Measurements from ENCODE around the gene PGAM5. TPM values are rescaled to one million over a fixed set of nuclear protein-coding genes. Genes with fewer than 3 reads are reported as not detected.

PGAM5 gene
- total and polyA plus RNA-seq, 2 of the 4 experiments (the other 2 are of a cell fraction) = 25.2 to 37.8 TPM

DNA sequence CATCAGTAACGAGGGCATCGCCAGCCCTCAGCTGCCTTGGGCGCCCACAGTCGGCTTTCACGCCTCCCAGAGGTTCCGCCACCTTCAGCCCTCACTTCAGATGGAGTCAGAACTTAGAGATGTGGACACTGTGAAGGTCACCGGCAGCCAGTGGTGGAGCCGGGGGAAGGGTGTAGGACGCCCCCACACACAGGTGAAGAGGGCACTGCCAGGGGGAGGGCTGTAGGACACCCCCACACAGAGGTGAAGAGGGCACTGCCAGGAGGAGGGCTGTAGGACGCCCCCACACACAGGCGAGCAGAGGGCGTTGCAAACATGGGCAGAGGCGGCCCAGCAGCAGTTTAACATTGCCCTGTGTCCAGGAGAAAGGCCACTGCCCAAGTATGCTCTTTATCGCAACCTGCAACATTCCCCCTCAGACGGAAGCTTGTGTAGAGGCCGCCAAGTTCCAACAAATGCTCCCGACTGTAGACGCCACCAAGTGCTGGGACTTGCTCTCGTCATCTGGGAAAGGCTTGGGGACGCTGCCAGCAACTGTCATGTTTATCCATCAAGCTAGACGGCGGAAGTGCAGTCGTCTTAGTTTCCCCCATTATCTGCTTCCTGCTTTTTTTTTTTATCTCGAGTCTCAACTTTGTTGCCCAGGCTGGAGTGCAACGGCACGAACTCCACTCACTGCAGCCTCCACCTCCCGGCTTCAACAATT, 55.9 kb downstream of the PGAM5 start:
- no peak overlapping the region for H2BK15ac ChIP-seq (ENCODE audit: low read depth, low read length)
- H2AK9ac ChIP-seq (replicated peaks; ENCODE audit: low read depth, low read length, poor library complexity) = peak overlapping the region; percentile 23
- H3K18ac ChIP-seq (ENCODE audit: low read depth, low read length) = no peak overlapping the region
- peaks cover 4% of the 10 kb centered on the region; the same call in 1 of the 2 replicates for H3K9me1 ChIP-seq (ENCODE audit: insufficient read depth, low read length)
- peaks cover 5% of the 10 kb centered on the region for H3K4me1 ChIP-seq (ENCODE audit: control insufficient read depth, insufficient read depth, low read length)
- H3K14ac ChIP-seq (replicated peaks; ENCODE audit: low read depth, low read length) = no peak overlapping the region
- peaks cover 0 to 31% of the 10 kb centered on the region in 2 experiments; a peak in 3 of 4 replicates for H3K79me1 ChIP-seq (ENCODE audit: low read depth in 1 of 2, low read length in 2 of 2)
- peak overlapping the region; percentile 1 for H2BK5ac ChIP-seq (ENCODE audit: low read depth, low read length, poor library complexity, severe bottlenecking)
- dilution Hi-C loops (cut with HindIII; ENCODE audit: low sequenced_read_pairs, unreplicated experiment) (no loop called here), in situ Hi-C loops (cut with MboI; ENCODE audit: low sequenced_read_pairs) (no loop called here), intact Hi-C loops (cut with micrococcal nuclease) (no loop called here)
- H3K56ac ChIP-seq (ENCODE audit: extremely low read depth, insufficient read depth, low read length) = no peak overlapping the region
- no peak overlapping the region for H3K4me3 ChIP-seq (ENCODE audit: insufficient read depth, low read depth, low read length)
- ATAC-seq (ENCODE audit: low read depth) (no peak), DNase-seq (peak; percentile 27)
- no peaks in the 10 kb centered on the region for H3K27me3 ChIP-seq (ENCODE audit: control insufficient read depth, insufficient read depth, low read length)
- peak overlapping the region; percentile 23; the same call in 1 of the 2 replicates for H3K27ac ChIP-seq (ENCODE audit: insufficient read depth, low read length)
- H3K9ac ChIP-seq (ENCODE audit: low read depth, low read length) = no peak overlapping the region
- H2AK5ac ChIP-seq (ENCODE audit: low read depth, low read length) = no peak overlapping the region
- 26% methylated on average over 5 of the region's 27 CpGs; no CpG with 5 or more reads in 1 of the 2 experiments for WGBS, 2 experiments (ENCODE audit: extremely low coverage in 2 of 2, insufficient read length in 1 of 2)
- H4K5ac ChIP-seq (ENCODE audit: low read depth, low read length) = peak overlapping the region; percentile 59
- peaks cover 21% of the 10 kb centered on the region for H3K36me3 ChIP-seq (ENCODE audit: control insufficient read depth, insufficient read depth, low read length)
- peaks cover 11% of the 10 kb centered on the region for H4K20me1 ChIP-seq (ENCODE audit: insufficient read depth, low read length)
- no peak overlapping the region for H2BK120ac ChIP-seq (ENCODE audit: low read depth, low read length)
- ChIA-PET CTCF (no interaction called here), POLR2A (ENCODE audit: unreplicated experiment) (no interaction called here)
- no peaks in the 10 kb centered on the region for H3K9me3 ChIP-seq (ENCODE audit: control insufficient read depth, insufficient read depth, low read length)
- H4K91ac ChIP-seq (ENCODE audit: insufficient read depth, low read depth, low read length) = no peak overlapping the region
- peak overlapping the region; percentile 33; the same call in 1 of the 2 replicates for H3K4ac ChIP-seq (ENCODE audit: low read depth, low read length)
- peak overlapping the region; percentile 57 for H2AFZ ChIP-seq (replicated peaks; ENCODE audit: low read length, poor library complexity)
- 0 out of 4 replicates have a peak overlapping the region, but pooled peaks have one; percentile 17 to 24 for H4K8ac ChIP-seq (ENCODE audit: low read depth in 2 of 2, low read length in 2 of 2)
- peak overlapping the region; percentile 13; the same call in 1 of the 2 replicates for H3K4me2 ChIP-seq (ENCODE audit: low read depth, low read length)
- no TSS peak for BruUV-seq (replicated peaks)
- peak overlapping the region; percentile 8; the same call in 1 of the 2 replicates for H3K23ac ChIP-seq (ENCODE audit: low read depth, low read length)
- H2BK20ac ChIP-seq (ENCODE audit: low read depth, low read length) = no peak overlapping the region
- no peak for TF ChIP-seq BHLHE40 (IDR thresholded peaks at IDR 0.05; ENCODE audit: low read depth, low read length)
- no peak for TF ChIP-seq RAD21 (IDR thresholded peaks at IDR 0.05; ENCODE audit: low read length)
- no peak for TF ChIP-seq NFE2L2 (IDR thresholded peaks at IDR 0.05; ENCODE audit: low read depth, low read length)
- no peak for TF ChIP-seq FOS (IDR thresholded peaks at IDR 0.05; ENCODE audit: low read depth, low read length)
- TF ChIP-seq, protein P1, sequence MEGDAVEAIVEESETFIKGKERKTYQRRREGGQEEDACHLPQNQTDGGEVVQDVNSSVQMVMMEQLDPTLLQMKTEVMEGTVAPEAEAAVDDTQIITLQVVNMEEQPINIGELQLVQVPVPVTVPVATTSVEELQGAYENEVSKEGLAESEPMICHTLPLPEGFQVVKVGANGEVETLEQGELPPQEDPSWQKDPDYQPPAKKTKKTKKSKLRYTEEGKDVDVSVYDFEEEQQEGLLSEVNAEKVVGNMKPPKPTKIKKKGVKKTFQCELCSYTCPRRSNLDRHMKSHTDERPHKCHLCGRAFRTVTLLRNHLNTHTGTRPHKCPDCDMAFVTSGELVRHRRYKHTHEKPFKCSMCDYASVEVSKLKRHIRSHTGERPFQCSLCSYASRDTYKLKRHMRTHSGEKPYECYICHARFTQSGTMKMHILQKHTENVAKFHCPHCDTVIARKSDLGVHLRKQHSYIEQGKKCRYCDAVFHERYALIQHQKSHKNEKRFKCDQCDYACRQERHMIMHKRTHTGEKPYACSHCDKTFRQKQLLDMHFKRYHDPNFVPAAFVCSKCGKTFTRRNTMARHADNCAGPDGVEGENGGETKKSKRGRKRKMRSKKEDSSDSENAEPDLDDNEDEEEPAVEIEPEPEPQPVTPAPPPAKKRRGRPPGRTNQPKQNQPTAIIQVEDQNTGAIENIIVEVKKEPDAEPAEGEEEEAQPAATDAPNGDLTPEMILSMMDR (conservative IDR thresholded peaks at IDR 0.05; ENCODE audit: low read depth, low read length) = no peak
- no peak for TF ChIP-seq ELK1 (IDR thresholded peaks at IDR 0.05; ENCODE audit: borderline replicate concordance, low read depth, low read length)
- TF ChIP-seq USF2 (IDR thresholded peaks at IDR 0.05; ENCODE audit: low read depth, low read length) = no peak
- no peak for TF ChIP-seq RFX5 (IDR thresholded peaks at IDR 0.05; ENCODE audit: low read depth, low read length)
- no peak for TF ChIP-seq MXI1 (IDR thresholded peaks at IDR 0.05; ENCODE audit: borderline replicate concordance, low read depth, low read length)
- no peak for TF ChIP-seq CEBPB (IDR thresholded peaks at IDR 0.05; ENCODE audit: low read depth, low read length)
- TF ChIP-seq SMC3 (IDR thresholded peaks at IDR 0.05; ENCODE audit: low read depth, low read length) = no peak
- no peak for TF ChIP-seq RCOR1 (IDR thresholded peaks at IDR 0.05; ENCODE audit: insufficient replicate concordance, low read length)
- no peak for TF ChIP-seq POLR2A (IDR thresholded peaks at IDR 0.05; ENCODE audit: low read depth, low read length)
- TF ChIP-seq MAZ (IDR thresholded peaks at IDR 0.05; ENCODE audit: borderline replicate concordance, low read depth, low read length) = no peak
- TF ChIP-seq MAFK (IDR thresholded peaks at IDR 0.05; ENCODE audit: low read depth, low read length) = no peak
